Endothelial cell of umbilical vein (primary cell): ENCODE measurements around the gene ITPRID1. TPM values are rescaled to one million over a fixed set of nuclear protein-coding genes. Genes with fewer than 3 reads are reported as not detected.

Experiments used
- BruUV-seq: library from RNA; stranded (reverse); fragments of 400-500 nt; replicated peaks from 2 replicates; lab custom pipeline; 2021; lab: Mats Ljungman, UMichigan
- CTCF ChIA-PET: fragments of 300-600, 350-600 bp; sonication (Branson Sonifier 250); formaldehyde crosslinking; loops from one replicate; lab custom pipeline; 2021; ENCODE audit warnings: antibody characterized with exemption, inconsistent platforms; lab: Charles Lee
- POLR2A ChIA-PET: fragments of 300-600, 350-600 bp; sonication (Branson Sonifier 250); formaldehyde crosslinking; loops from one replicate; lab custom pipeline; 2021; ENCODE audit warnings: antibody characterized with exemption, inconsistent platforms; lab: Charles Lee
- DNase-seq: peaks from one replicate; pipeline ENCODE4 v3.0.0-alpha.2; 2011; ENCODE audit warnings: low read depth, low spot score
- FAIRE-seq: peaks from 2 replicates; lab custom pipeline; 2011; peaks lifted over from hg19 to GRCh38; lab: Jason Lieb, UNC
- H2AFZ ChIP-seq: 2 replicates; pipeline ENCODE4 v1.6.0; 2012; ENCODE audit warnings: low read depth, low read length, control low read depth, inconsistent platforms
- H3K27ac ChIP-seq: 2 replicates; pipeline ENCODE4 v1.5.1; 2011; ENCODE audit warnings: low read depth, mild to moderate bottlenecking, control low read depth, low read length, moderate library complexity; ENCODE audit not compliant: insufficient read depth
- H3K27me3 ChIP-seq, 2 experiments: 2 replicates each; pipeline versions ENCODE4 v1.6.0 to v1.6.1; 2011; ENCODE audit warnings: low read length in 2 of 2, mixed read lengths in 1 of 2; ENCODE audit not compliant: control insufficient read depth in 2 of 2, insufficient read depth in 2 of 2
- H3K36me3 ChIP-seq, 2 experiments: 2 replicates in 1 of 2; 3 replicates in 1 of 2; pipeline ENCODE4 v1.5.1; 2011; ENCODE audit warnings: low read length in 2 of 2, mild to moderate bottlenecking in 1 of 2, moderate library complexity in 1 of 2; ENCODE audit not compliant: control insufficient read depth in 2 of 2, insufficient read depth in 2 of 2; ENCODE audit errors: extremely low read depth in 1 of 2
- H3K4me1 ChIP-seq: 3 replicates; pipeline ENCODE4 v1.5.1; 2011; ENCODE audit warnings: mild to moderate bottlenecking, low read length; ENCODE audit not compliant: control insufficient read depth, insufficient read depth; ENCODE audit errors: extremely low read depth
- H3K4me2 ChIP-seq: 2 replicates; pipeline ENCODE4 v1.6.1; 2011; ENCODE audit warnings: low read length, control low read depth, mixed read lengths; ENCODE audit not compliant: insufficient read depth
- H3K4me3 ChIP-seq, 3 experiments: fragments of 200-600 bp in 1 of 3; sonication (generic), shearing (Covaris generic) in 1 of 3; replicated peaks in 1 of 3; 2 replicates each; pipeline ENCODE4 v1.5.1; 2011 to 2016; ENCODE audit warnings: control low read depth in 3 of 3, low read length in 3 of 3, mild to moderate bottlenecking in 2 of 3, inconsistent platforms in 1 of 3, low read depth in 1 of 3, moderate library complexity in 1 of 3; ENCODE audit not compliant: insufficient read depth in 1 of 3
- H3K79me2 ChIP-seq: 2 replicates; pipeline ENCODE4 v1.6.0; 2012; ENCODE audit warnings: low read length, inconsistent platforms; ENCODE audit not compliant: control insufficient read depth, insufficient read depth
- H3K9ac ChIP-seq: replicated peaks from 2 replicates; pipeline ENCODE3; 2011; ENCODE audit warnings: low read length, control low read depth; ENCODE audit not compliant: insufficient read depth; ENCODE audit errors: extremely low read depth
- H3K9me1 ChIP-seq: replicated peaks from 3 replicates; pipeline ENCODE4 v1.6.0; 2011; ENCODE audit warnings: mild to moderate bottlenecking, low read length; ENCODE audit not compliant: control insufficient read depth, insufficient read depth; ENCODE audit errors: extremely low read depth
- H3K9me3 ChIP-seq: replicated peaks from 2 replicates; pipeline ENCODE4 v1.5.1; 2012; ENCODE audit warnings: low read length, inconsistent platforms; ENCODE audit not compliant: control insufficient read depth, insufficient read depth
- H4K20me1 ChIP-seq: replicated peaks from 2 replicates; pipeline ENCODE3; 2011; ENCODE audit warnings: mild to moderate bottlenecking, low read length; ENCODE audit not compliant: control insufficient read depth, insufficient read depth; ENCODE audit errors: extremely low read depth
- EZH2 ChIP-seq: IDR thresholded peaks from 2 replicates; pipeline ENCODE4 v1.6.1; 2012; ENCODE audit warnings: borderline replicate concordance, low read depth, mild to moderate bottlenecking, moderate library complexity, low read length, inconsistent platforms; ENCODE audit not compliant: severe bottlenecking
- FOS ChIP-seq: IDR thresholded peaks from 2 replicates; pipeline ENCODE4 v1.6.1; 2011; ENCODE audit warnings: mild to moderate bottlenecking, low read length, moderate library complexity, borderline replicate concordance; ENCODE audit not compliant: insufficient read depth
- GATA2 ChIP-seq: IDR thresholded peaks from 2 replicates; pipeline ENCODE4 v1.7.0; 2011; ENCODE audit warnings: low read depth, mild to moderate bottlenecking, moderate library complexity, mixed read lengths, low read length; ENCODE audit not compliant: insufficient read length, insufficient read depth
- JUN ChIP-seq: IDR thresholded peaks from 2 replicates; pipeline ENCODE4 v1.6.1; 2011; ENCODE audit warnings: borderline replicate concordance, low read depth; ENCODE audit not compliant: insufficient read length, insufficient read depth
- MYC ChIP-seq: IDR thresholded peaks from one replicate; pipeline ENCODE4 v1.6.1; 2011; ENCODE audit warnings: mild to moderate bottlenecking, low read depth, low read length
- POLR2A ChIP-seq: IDR thresholded peaks from 2 replicates; pipeline ENCODE4 v1.6.1; 2012; ENCODE audit warnings: low read depth, mild to moderate bottlenecking, control low read depth, low read length
- POLR2AphosphoS5 ChIP-seq: IDR thresholded peaks from 2 replicates; pipeline ENCODE4 v1.6.1; 2012; ENCODE audit warnings: low read depth, mild to moderate bottlenecking, control low read depth, low read length, moderate library complexity; ENCODE audit not compliant: insufficient read depth
- dilution Hi-C: fragments of 300-500 bp; cut with MboI; formaldehyde crosslinking; loops from one replicate; pipeline ENCODE4 v1.15.0; 2019; ENCODE audit warnings: low sequenced_read_pairs; ENCODE audit not compliant: extremely low pct_ligation_motif_present
- intact Hi-C: fragments of 100-400 bp; cut with micrococcal nuclease; formaldehyde crosslinking; loops from one replicate; pipeline ENCODE4 v1.10.0; 2022
- polyA plus RNA-seq, 4 experiments: library from polyadenylated mRNA; depleted of rRNA in 3 of 4; stranded (reverse) in 3 of 4; unstranded in 1 of 4; fragments of >200 nt; gene quantifications; 2 replicates each; pipeline versions ENCODE4 v1.2.1 to v1.2.3, GENCODE V29; 2011 to 2012; ENCODE audit warnings: missing spikeins in 1 of 4
- total RNA-seq: library from RNA; stranded (reverse); gene quantifications from 2 replicates; pipeline ENCODE4 v1.2.3, GENCODE V29; 2021
- TF ChIP-seq, protein P1 (sequence below), 2 donors: IDR thresholded peaks; 1 replicate in 1 of 2; 2 replicates in 1 of 2; pipeline ENCODE4 v1.5.1; 2011; ENCODE audit warnings: low read length in 2 of 2, mild to moderate bottlenecking in 2 of 2, moderate library complexity in 2 of 2, control low read depth in 1 of 2, inconsistent platforms in 1 of 2, low read depth in 1 of 2; ENCODE audit not compliant: insufficient read depth in 1 of 2; ENCODE audit errors: extremely low read depth in 1 of 2
- TF ChIP-seq, protein P2 (sequence below): IDR thresholded peaks from 2 replicates; pipeline ENCODE4 v1.6.1; 2011; ENCODE audit not compliant: insufficient read depth, insufficient read length

The ITPRID1 gene
- total and polyA plus RNA-seq, 2 donors (not counting 3 experiments of a cell fraction or from before 2014, with no cell fraction given) = not detected

DNA sequence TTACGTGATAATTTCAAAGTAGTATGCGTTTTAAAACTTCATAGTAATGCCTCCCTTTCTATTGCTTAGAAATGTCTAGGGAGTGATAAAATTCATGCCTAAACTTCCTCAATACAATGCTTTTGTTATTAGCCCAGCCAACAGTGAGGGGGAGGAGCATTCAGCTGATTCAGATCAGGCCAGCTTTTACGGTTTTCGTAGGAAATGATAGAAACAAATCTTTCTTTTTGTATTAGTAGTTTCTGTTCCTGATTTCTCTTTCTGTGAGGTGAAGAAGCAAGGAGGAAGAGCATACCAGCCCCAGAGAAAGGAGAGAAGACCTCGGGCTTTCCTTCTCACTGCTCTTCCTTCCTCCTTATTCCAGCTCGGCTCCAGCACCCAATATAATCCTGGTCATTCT, 35.2 kb upstream of the ITPRID1 start:
- Histone ChIP-seq H3K27me3 (no peaks in the 10 kb centered on the region), H3K36me3 (no peaks in the 10 kb centered on the region), H3K4me2 (no peak overlapping the region), H3K9me1 (no peaks in the 10 kb centered on the region), H3K4me1 (no peaks in the 10 kb centered on the region), H3K27ac (no peak overlapping the region), H3K9me3 (no peaks in the 10 kb centered on the region), H3K9ac (no peak overlapping the region), H4K20me1 (no peaks in the 10 kb centered on the region), H2AFZ (no peak overlapping the region), H3K4me3 (no peak overlapping the region), H3K79me2 (no peaks in the 10 kb centered on the region)
- no TSS peak for BruUV-seq
- DNase-seq (no peak), FAIRE-seq (no peak)
- dilution Hi-C loops (no loop called here), intact Hi-C loops (no loop called here)
- TF ChIP-seq, protein P1, sequence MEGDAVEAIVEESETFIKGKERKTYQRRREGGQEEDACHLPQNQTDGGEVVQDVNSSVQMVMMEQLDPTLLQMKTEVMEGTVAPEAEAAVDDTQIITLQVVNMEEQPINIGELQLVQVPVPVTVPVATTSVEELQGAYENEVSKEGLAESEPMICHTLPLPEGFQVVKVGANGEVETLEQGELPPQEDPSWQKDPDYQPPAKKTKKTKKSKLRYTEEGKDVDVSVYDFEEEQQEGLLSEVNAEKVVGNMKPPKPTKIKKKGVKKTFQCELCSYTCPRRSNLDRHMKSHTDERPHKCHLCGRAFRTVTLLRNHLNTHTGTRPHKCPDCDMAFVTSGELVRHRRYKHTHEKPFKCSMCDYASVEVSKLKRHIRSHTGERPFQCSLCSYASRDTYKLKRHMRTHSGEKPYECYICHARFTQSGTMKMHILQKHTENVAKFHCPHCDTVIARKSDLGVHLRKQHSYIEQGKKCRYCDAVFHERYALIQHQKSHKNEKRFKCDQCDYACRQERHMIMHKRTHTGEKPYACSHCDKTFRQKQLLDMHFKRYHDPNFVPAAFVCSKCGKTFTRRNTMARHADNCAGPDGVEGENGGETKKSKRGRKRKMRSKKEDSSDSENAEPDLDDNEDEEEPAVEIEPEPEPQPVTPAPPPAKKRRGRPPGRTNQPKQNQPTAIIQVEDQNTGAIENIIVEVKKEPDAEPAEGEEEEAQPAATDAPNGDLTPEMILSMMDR (IDR thresholded peaks at IDR 0.05; ENCODE audit: extremely low read depth in 1 of 2, insufficient read depth in 1 of 2, low read depth in 1 of 2, low read length in 2 of 2) = no peak
- TF ChIP-seq POLR2A (no peak), JUN (no peak), EZH2 (no peak), GATA2 (no peak), MYC (no peak), FOS (no peak), POLR2AphosphoS5 (no peak)
- TF ChIP-seq, protein P2, sequence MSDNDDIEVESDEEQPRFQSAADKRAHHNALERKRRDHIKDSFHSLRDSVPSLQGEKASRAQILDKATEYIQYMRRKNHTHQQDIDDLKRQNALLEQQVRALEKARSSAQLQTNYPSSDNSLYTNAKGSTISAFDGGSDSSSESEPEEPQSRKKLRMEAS = no peak
- CTCF ChIA-PET = no interaction called here
- POLR2A ChIA-PET = no interaction called here
